ENCODE measurements around the gene SCD. TPM values are rescaled to one million over a fixed set of nuclear protein-coding genes. Genes with fewer than 3 reads are reported as not detected.

SCD gene
- total RNA-seq, 1 experiment from 2014 or later: 652 TPM

DNA sequence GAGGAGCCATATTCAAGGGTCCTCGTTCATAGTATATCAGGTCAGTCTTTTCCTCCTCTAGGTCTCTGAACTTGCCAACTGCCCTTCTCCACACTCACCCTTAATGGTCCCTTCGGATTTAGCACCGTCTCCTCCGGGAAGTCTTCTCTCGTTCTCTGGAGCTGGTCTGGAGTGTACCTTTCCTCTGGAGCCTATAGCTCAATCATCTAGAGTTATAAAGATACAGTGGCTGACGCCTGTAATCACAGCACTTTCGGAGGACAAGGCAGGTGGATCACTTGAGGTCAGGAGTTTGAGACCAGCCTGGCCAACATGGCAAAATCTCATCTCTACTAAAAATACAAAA, 4.4 kb upstream of the SCD start:
- Histone ChIP-seq H3K9me2 (ENCODE audit: insufficient read depth) (no peaks in the 10 kb centered on the region), H3K79me2 (ENCODE audit: insufficient read depth, low read length) (peaks cover 6% of the 10 kb centered on the region), H3K27me3 (ENCODE audit: insufficient read depth, low read length) (no peaks in the 10 kb centered on the region), H3K27ac (ENCODE audit: low read depth, low read length) (peak overlapping the region; percentile 30; the same call in 1 of the 2 replicates), H2AFZ (ENCODE audit: low read depth, low read length, poor library complexity, severe bottlenecking) (peak overlapping the region; percentile 97), H4K20me1 (ENCODE audit: insufficient read depth) (no peaks in the 10 kb centered on the region), H3K9ac (ENCODE audit: low read length) (no peak overlapping the region), H3K4me1 (ENCODE audit: control insufficient read depth in 1 of 2, insufficient read depth in 2 of 2, low read length in 2 of 2) (peaks cover 17 to 32% of the 10 kb centered on the region in 2 experiments), H3K36me3 (ENCODE audit: control insufficient read depth in 1 of 2, insufficient read depth in 2 of 2, low read length in 2 of 2) (no peaks in the 10 kb centered on the region), H3K4me3 (replicated peaks in 1 of 2; ENCODE audit: low read depth in 1 of 2, low read length in 2 of 2) (no peak overlapping the region), H3K4me2 (ENCODE audit: low read length) (peak overlapping the region; percentile 40), H3K9me3 (ENCODE audit: control insufficient read depth in 1 of 2, insufficient read depth in 1 of 2, low read depth in 1 of 2, low read length in 2 of 2) (no peaks in the 10 kb centered on the region)
- ChIA-PET RAD21 (ENCODE audit: low non-redundant PET in 1 of 2, low total read pairs in 2 of 2, uncharacterized antibody in 2 of 2, unreplicated experiment in 2 of 2) (interaction anchor here (0.8 to 1.9 kb wide), 6 partner anchors 28 to 176 kb away, joined by 3 to 8 read pairs (median 4); no protein-coding TSS in a partner anchor), POLR2A (interaction anchor here (0.9 to 2.9 kb wide), 4 partner anchors 28 to 176 kb away, joined by 3 to 16 read pairs (median 7); no protein-coding TSS in a partner anchor), CTCF (interaction anchor here (0.6 to 4.1 kb wide), 15 partner anchors 9 to 535 kb away, joined by 3 to 27 read pairs (median 4); no protein-coding TSS in a partner anchor)
- TF ChIP-seq SRF (IDR thresholded peaks at IDR 0.05; ENCODE audit: low read depth) (no peak), YY1 (IDR thresholded peaks at IDR 0.05; ENCODE audit: extremely low read depth, insufficient replicate concordance, low read depth, low read length) (no peak), ZFX (IDR thresholded peaks at IDR 0.05) (no peak), SP1 (IDR thresholded peaks at IDR 0.05; ENCODE audit: low read depth) (no peak), ELF1 (IDR thresholded peaks at IDR 0.05; ENCODE audit: borderline replicate concordance, low read depth) (no peak), EZH2 (IDR thresholded peaks at IDR 0.05) (no peak), ZNF274 (IDR thresholded peaks at IDR 0.05; ENCODE audit: low read depth, low read length) (no peak), EZH2phosphoT487 (IDR thresholded peaks at IDR 0.05; ENCODE audit: borderline replicate concordance) (no peak), RAD21 (IDR thresholded peaks at IDR 0.05; ENCODE audit: low read depth) (no peak), CBX3 (IDR thresholded peaks at IDR 0.05; ENCODE audit: low read depth) (no peak), SIN3A (IDR thresholded peaks at IDR 0.05; ENCODE audit: low read depth) (no peak), ZBTB33 (IDR thresholded peaks at IDR 0.05; ENCODE audit: extremely low read depth, insufficient replicate concordance, low read length) (no peak), POLR2AphosphoS5 (IDR thresholded peaks at IDR 0.05; ENCODE audit: low read depth, low read length) (no peak), CTCF (IDR thresholded peaks at IDR 0.05 in 2 of 3, conservative IDR thresholded peaks at IDR 0.05 in 1 of 3; ENCODE audit: borderline replicate concordance in 1 of 3, insufficient read depth in 1 of 3, low read depth in 2 of 3, low read length in 2 of 3) (no peak), ATF3 (IDR thresholded peaks at IDR 0.05) (no peak), JUND (IDR thresholded peaks at IDR 0.05) (no peak), CEBPB (IDR thresholded peaks at IDR 0.05; ENCODE audit: low read depth) (no peak)
- TF ChIP-seq, protein P1, sequence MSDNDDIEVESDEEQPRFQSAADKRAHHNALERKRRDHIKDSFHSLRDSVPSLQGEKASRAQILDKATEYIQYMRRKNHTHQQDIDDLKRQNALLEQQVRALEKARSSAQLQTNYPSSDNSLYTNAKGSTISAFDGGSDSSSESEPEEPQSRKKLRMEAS (IDR thresholded peaks at IDR 0.05): no peak
- TF ChIP-seq, protein P2, sequence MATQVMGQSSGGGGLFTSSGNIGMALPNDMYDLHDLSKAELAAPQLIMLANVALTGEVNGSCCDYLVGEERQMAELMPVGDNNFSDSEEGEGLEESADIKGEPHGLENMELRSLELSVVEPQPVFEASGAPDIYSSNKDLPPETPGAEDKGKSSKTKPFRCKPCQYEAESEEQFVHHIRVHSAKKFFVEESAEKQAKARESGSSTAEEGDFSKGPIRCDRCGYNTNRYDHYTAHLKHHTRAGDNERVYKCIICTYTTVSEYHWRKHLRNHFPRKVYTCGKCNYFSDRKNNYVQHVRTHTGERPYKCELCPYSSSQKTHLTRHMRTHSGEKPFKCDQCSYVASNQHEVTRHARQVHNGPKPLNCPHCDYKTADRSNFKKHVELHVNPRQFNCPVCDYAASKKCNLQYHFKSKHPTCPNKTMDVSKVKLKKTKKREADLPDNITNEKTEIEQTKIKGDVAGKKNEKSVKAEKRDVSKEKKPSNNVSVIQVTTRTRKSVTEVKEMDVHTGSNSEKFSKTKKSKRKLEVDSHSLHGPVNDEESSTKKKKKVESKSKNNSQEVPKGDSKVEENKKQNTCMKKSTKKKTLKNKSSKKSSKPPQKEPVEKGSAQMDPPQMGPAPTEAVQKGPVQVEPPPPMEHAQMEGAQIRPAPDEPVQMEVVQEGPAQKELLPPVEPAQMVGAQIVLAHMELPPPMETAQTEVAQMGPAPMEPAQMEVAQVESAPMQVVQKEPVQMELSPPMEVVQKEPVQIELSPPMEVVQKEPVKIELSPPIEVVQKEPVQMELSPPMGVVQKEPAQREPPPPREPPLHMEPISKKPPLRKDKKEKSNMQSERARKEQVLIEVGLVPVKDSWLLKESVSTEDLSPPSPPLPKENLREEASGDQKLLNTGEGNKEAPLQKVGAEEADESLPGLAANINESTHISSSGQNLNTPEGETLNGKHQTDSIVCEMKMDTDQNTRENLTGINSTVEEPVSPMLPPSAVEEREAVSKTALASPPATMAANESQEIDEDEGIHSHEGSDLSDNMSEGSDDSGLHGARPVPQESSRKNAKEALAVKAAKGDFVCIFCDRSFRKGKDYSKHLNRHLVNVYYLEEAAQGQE (IDR thresholded peaks at IDR 0.05; ENCODE audit: low read depth): no peak
- BruUV-seq (replicated peaks): no TSS peak
- no peak for DNase-seq (ENCODE audit: low read depth, low spot score)
- intact Hi-C loops (cut with micrococcal nuclease): loop anchor here (1.0 to 10.0 kb wide), 4 partner anchors 31 to 672 kb away; no protein-coding TSS in a partner anchor
- no peak for ATAC-seq
